Left lung (tissue), 10 donors: ENCODE data around the gene CBL. TPM values are rescaled to one million over a fixed set of nuclear protein-coding genes. Genes with fewer than 3 reads are reported as not detected.
A peak's percentile ranks its signal among the peaks of the same experiment; 100 is the strongest.

ENCODE experiments used
- ATAC-seq: fragments of 200-7000 bp; cut with Tn5 transposase; one replicate; pipeline ENCODE4 v1.9.1; 2020; ENCODE audit warnings: moderate library complexity
- DNase-seq, 4 donors: peaks; one replicate each; pipeline ENCODE4 v3.0.0-alpha.2; 2013 to 2020
- H3K27ac ChIP-seq, 2 donors: fragments of 200-600 bp; sonication (generic) in 1 of 2; one replicate each; pipeline versions ENCODE4 v1.5.0 to v1.8.0; 2020 to 2021
- H3K27me3 ChIP-seq, 2 donors: fragments of 200-600 bp; sonication (generic) in 1 of 2; one replicate each; pipeline versions ENCODE4 v1.5.0 to v1.8.0; 2020 to 2021
- H3K36me3 ChIP-seq, 2 donors: fragments of 200-600 bp; sonication (generic) in 1 of 2; one replicate each; pipeline versions ENCODE4 v1.5.0 to v1.8.0; 2020 to 2021
- H3K4me1 ChIP-seq, 2 donors: fragments of 200-600 bp; one replicate each; pipeline ENCODE4 v1.8.0; 2021
- H3K4me3 ChIP-seq, 2 donors: fragments of 200-600 bp; sonication (generic) in 1 of 2; one replicate each; pipeline versions ENCODE4 v1.5.0 to v1.8.0; 2020 to 2021; ENCODE audit warnings: mild to moderate bottlenecking in 1 of 2
- H3K9me3 ChIP-seq, 2 donors: fragments of 200-600 bp; sonication (generic) in 1 of 2; one replicate each; pipeline versions ENCODE4 v1.5.0 to v1.8.0; 2020 to 2021
- intact Hi-C, 2 donors: fragments of 100-400 bp; cut with DNase I; formaldehyde crosslinking; loops; one replicate each; pipeline versions ENCODE4 v1.11.2 to v1.14.2; 2022
- polyA plus RNA-seq, 6 donors: library from polyadenylated mRNA; unstranded; fragments of 120-200 nt; gene quantifications; one replicate each; pipeline ENCODE4 v1.2.1, GENCODE V29; 2013; ENCODE audit not compliant: insufficient read length in 6 of 6
- total RNA-seq, 2 donors: library from RNA; stranded (reverse); fragmentation: NEBNext Ultra II Directional; extraction: Animal tissue kit (Norgen Biotek cat#: 25700); gene quantifications; one replicate each; pipeline ENCODE4 v1.2.1, GENCODE V29; 2021
- TF ChIP-seq, protein P1 (sequence below), 2 donors: fragments of 200-600 bp; sonication (generic) in 1 of 2; IDR thresholded peaks; one replicate each; pipeline versions ENCODE4 v1.5.0 to v1.8.0; 2021; ENCODE audit warnings: antibody characterized with exemption in 2 of 2
- donor health status: DM: no; HTN: yes; CAD: no.
- donor health status: DM: no; HTN: no; CAD: no.

Gene CBL
- total and polyA plus RNA-seq, 8 donors, result 18.9 to 36.6 (median 22.1) TPM

DNA sequence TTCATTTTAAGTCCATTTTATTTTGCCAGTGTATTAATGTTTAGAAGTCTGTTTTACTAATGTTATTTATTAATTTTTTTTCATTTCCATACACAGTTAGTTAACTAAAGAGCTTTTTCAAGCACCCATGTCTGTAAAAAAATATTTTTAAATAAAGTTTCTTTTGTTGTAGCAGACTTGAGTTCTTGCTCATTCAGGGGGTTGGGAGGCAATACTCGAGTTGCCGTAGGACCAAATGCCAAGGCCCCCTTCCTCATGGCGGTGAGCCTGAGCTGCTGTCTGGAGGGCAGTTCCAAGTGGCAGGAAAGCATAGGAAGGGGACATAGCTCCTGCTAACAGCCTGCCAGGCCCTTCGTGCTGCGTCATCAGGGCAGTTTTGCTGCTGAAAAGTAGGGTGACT lies 101.8 kb downstream of the CBL start:
- Histone ChIP-seq H3K27ac (no peak overlapping the region), H3K36me3 (peaks cover 0 to 84% of the 10 kb centered on the region in 2 donors), H3K27me3 (no peaks in the 10 kb centered on the region), H3K4me3 (no peak overlapping the region), H3K9me3 (no peaks in the 10 kb centered on the region), H3K4me1 (peaks cover 0 to 4% of the 10 kb centered on the region in 2 donors)
- no peak for ATAC-seq
- no peak for DNase-seq
- TF ChIP-seq, protein P1, sequence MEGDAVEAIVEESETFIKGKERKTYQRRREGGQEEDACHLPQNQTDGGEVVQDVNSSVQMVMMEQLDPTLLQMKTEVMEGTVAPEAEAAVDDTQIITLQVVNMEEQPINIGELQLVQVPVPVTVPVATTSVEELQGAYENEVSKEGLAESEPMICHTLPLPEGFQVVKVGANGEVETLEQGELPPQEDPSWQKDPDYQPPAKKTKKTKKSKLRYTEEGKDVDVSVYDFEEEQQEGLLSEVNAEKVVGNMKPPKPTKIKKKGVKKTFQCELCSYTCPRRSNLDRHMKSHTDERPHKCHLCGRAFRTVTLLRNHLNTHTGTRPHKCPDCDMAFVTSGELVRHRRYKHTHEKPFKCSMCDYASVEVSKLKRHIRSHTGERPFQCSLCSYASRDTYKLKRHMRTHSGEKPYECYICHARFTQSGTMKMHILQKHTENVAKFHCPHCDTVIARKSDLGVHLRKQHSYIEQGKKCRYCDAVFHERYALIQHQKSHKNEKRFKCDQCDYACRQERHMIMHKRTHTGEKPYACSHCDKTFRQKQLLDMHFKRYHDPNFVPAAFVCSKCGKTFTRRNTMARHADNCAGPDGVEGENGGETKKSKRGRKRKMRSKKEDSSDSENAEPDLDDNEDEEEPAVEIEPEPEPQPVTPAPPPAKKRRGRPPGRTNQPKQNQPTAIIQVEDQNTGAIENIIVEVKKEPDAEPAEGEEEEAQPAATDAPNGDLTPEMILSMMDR (IDR thresholded peaks at IDR 0.05), result no peak
- intact Hi-C loops, result no loop called here

DNA sequence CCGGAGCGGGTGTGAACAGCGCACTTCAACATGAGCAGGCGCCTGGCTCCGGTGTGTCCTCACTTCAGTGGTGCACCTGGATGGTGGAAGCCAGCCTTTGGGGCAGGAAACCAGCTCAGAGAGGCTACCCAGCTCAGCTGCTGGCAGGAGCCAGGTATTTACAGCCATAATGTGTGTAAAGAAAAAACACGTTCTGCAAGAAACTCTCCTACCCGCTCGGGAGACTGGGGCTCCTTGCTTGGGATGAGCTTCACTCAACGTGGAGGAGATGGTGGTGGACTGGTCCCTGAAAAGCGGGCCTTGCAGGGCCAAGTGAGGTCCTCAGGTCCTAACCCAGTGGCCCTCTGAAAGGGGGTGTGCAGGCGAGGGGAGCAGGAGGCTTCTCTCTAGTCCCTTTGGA lies 103.3 kb downstream of the CBL start:
- H3K36me3 ChIP-seq, result peaks cover 0 to 70% of the 10 kb centered on the region in 2 donors
- ATAC-seq (no peak), DNase-seq (no peak)
- H3K27ac ChIP-seq, result no peak overlapping the region
- intact Hi-C loops, result no loop called here
- H3K4me1 ChIP-seq, result peaks cover 0 to 4% of the 10 kb centered on the region in 2 donors
- peaks cover 0 to 7% of the 10 kb centered on the region in 2 donors for H3K27me3 ChIP-seq
- TF ChIP-seq, protein P1 (IDR thresholded peaks at IDR 0.05), result no peak
- H3K4me3 ChIP-seq, result no peak overlapping the region
- no peaks in the 10 kb centered on the region for H3K9me3 ChIP-seq

DNA sequence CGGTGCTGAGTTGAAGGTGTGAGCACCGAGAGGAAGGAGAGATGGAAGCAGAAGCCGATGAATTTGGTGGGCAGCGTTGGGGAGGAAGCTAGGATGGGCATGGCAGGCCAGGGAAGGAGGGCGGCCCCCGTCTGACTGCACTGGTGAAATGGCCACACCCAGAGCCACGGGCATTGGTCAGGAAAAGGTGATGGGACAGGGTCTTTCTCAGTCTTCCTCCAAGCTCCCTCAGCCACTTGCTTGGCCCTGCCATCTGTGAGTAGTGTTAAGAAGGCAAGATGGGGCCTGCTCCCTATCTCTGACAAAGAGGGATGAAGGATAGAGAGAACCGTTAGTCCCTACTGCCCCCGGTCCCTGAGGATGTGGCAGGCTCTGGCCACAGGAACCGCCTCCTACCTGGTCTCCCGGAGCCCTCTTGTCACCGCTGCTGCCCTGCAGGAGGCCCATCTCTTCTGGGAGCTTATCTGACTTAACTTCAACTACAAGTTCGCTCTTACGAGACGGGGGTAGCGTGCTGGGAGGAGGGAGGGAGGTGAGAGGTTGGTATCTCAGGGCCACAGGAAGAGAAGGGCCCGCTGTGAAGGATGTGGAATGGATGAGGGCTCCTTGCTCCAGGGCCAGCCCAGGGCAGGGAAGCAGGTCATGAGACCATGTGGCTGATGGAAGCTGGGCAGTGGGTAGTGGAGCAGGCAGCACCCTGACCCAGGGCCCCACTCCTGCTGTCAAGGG lies 104.0 kb downstream of the CBL start:
- Histone ChIP-seq H3K4me1 (peaks cover 0 to 11% of the 10 kb centered on the region in 2 donors), H3K27me3 (peaks cover 2 to 14% of the 10 kb centered on the region in 2 donors), H3K4me3 (no peak overlapping the region), H3K27ac (no peak overlapping the region), H3K36me3 (peaks cover 0 to 63% of the 10 kb centered on the region in 2 donors), H3K9me3 (no peaks in the 10 kb centered on the region)
- TF ChIP-seq, protein P1 (IDR thresholded peaks at IDR 0.05), result no peak
- ATAC-seq (no peak), DNase-seq (no peak)
- intact Hi-C loops, result no loop called here

DNA sequence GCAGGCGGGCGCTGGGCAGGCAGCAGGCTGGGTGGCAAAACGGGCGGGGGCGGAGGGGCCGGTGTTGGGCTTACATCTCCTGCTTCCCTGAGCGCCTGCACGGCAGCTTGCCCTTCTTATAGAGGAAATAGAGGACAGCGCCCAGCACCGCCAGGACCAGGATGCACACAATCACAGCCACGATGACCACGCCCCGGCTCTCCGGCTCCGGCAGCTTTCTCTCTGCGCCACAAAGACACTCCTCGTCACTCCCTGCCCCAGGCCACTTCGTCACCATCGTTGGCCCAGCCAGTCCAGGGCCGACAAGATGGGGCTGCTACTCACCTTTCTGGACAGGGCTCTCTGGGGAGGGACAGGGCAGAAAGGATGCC lies 104.5 kb downstream of the CBL start:
- intact Hi-C loops, result no loop called here
- Histone ChIP-seq H3K4me3 (no peak overlapping the region), H3K4me1 (peaks cover 0 to 16% of the 10 kb centered on the region in 2 donors), H3K27me3 (peaks cover 8 to 19% of the 10 kb centered on the region in 2 donors), H3K36me3 (peaks cover 0 to 57% of the 10 kb centered on the region in 2 donors), H3K27ac (no peak overlapping the region), H3K9me3 (no peaks in the 10 kb centered on the region)
- ATAC-seq, result no peak
- DNase-seq, result no peak
- TF ChIP-seq, protein P1 (IDR thresholded peaks at IDR 0.05), result no peak

DNA sequence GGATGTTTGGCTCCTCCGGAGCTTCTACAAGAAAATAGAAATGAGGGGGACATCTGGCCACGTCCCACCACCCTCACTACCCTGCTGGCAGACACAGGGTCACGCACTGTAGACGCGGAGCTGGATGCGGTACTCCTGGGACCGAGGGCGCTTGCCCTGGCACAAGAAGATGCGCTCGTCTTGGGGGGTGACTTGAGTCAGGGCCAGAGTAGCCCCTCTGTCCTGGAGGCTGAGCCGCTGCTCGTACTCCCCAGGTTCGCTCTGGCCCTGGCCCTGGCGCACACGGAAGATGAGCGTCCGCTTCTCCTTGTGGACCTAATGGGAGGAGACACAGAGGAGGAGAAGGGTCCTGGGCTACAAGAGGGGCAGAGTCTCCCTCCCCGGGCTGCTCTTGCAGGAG lies 108.6 kb downstream of the CBL start:
- Histone ChIP-seq H3K27me3 (peaks cover 26 to 60% of the 10 kb centered on the region in 2 donors), H3K9me3 (no peaks in the 10 kb centered on the region), H3K27ac (no peak overlapping the region), H3K36me3 (peaks cover 0 to 20% of the 10 kb centered on the region in 2 donors), H3K4me1 (peaks cover 15 to 54% of the 10 kb centered on the region in 2 donors), H3K4me3 (peak overlapping the region; percentile 36 to 45)
- intact Hi-C loops, result no loop called here
- DNase-seq (no peak), ATAC-seq (no peak)
- TF ChIP-seq, protein P1 (IDR thresholded peaks at IDR 0.05), result no peak
